Right lobe of liver (tissue), 4 donors: ENCODE measurements around the gene GPER1.

ENCODE experiments used
- CTCF ChIP-seq, 4 donors: fragments of 200-600 bp in 3 of 4; fragments of 450-650 bp in 1 of 4; IDR thresholded peaks; one replicate each; pipeline versions ENCODE4 v1.5.1 to v1.8.0; 2016 to 2022; ENCODE audit warnings: antibody characterized with exemption in 4 of 4, mild to moderate bottlenecking in 2 of 4
- POLR2A ChIP-seq: fragments of 450-650 bp; IDR thresholded peaks from one replicate; pipeline ENCODE4 v1.6.1; 2017; ENCODE audit warnings: antibody characterized with exemption, mild to moderate bottlenecking
- donor health status: DM: no; HTN: no; CAD: no.
- donor health status: DM: no; HTN: no; CAD: no.
- donor health status: DM: no; HTN: yes; CAD: no.

DNA sequence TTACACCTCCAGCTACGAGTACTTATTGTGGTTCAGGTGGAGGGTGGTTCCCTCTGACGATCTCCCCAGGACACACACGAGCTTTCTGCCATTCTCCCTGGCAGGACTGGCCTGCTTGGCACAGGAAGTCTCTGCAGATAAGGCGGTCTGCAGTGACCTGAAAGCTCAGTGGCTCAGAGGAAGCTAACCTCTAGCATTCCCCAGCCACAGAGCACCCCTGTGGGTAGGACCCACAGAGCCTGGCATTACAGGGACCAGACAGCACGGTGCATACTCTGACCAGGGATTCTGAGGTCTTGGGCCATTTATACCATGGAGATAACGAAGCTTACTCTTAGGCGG is 45.5 kb upstream of the GPER1 start:
- TF ChIP-seq CTCF (IDR thresholded peaks at IDR 0.05) (no peak), POLR2A (no peak)
